ENCODE results near the gene ADRB2.

- no peak for TF ChIP-seq CTCF (IDR thresholded peaks at IDR 0.05)
- TF ChIP-seq POLR2A (IDR thresholded peaks at IDR 0.05), result no peak
These were observed 37.8 kb upstream of the ADRB2 start for GRCh38 chr5:148788636-148789035.
